ENCODE results near the gene SIRPA.

SIRPA gene

DNA sequence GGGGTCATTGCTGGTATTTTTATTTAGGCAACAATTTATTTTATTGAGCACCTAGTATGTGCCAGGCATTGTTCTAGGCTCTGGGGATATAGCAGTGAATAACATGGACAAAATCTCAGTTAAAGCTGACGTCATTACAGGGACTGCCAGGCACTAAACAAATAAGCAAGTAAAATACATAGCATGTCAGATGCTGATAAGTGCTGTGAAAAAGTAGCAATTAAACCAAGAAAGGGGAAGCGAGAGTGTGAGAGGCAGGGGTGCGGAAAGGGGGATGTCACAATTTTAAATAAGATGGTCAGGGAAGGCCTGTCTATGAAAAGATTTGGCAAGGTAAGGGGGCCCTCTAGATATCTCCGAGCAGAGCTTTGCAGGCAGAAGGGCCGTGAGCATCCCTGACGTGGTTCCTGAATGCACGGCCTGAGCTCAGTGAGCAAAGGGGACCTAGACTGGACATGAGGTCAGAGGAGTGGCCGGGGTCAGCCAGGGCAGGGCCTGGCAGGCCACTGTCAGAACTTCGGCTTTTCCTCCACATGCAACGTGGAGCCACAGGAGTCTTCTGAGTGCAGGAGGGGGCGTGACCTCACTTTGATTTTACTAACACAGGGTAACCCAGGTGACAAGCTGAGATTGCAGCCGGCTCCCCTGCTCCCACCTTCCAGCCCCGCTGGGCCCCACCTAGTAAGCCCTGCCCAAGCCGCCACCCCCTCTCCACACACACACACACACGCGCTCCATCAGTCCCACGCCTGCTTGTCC lies 24.2 kb upstream of the SIRPA start:
- DNase-seq (ENCODE audit: low read depth), result no peak

DNA sequence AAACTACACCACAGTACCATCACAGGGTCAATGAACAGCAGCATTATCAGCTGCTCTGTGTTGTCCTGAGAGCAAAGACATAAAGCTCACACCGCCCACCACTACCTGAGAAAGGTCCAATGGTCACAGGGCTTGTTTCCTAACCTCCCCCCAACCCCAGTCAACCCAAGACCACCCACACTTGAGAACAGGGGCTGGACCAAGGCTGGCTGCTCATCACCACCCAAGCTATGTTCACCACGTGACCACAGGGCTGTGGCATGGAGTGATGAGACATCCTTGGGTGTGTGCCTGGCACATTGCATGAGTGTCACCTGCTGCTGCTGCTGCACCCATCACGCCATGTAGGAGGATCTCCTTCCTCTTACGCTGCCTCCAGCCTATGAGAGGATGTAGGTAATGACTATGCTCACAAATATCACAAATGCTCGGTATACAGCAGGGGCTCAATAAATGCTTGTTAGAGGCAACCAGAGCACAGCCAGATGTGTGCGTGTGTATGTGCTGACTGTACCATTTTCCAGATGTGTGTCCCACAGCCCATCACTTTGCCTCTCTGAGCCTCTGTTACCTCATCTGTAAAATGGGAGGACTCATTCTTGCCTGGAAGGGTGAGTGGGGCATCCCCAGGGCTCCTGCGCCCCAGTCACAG lies 23.3 kb upstream of the SIRPA start:
- DNase-seq (ENCODE audit: low read depth), result no peak

DNA sequence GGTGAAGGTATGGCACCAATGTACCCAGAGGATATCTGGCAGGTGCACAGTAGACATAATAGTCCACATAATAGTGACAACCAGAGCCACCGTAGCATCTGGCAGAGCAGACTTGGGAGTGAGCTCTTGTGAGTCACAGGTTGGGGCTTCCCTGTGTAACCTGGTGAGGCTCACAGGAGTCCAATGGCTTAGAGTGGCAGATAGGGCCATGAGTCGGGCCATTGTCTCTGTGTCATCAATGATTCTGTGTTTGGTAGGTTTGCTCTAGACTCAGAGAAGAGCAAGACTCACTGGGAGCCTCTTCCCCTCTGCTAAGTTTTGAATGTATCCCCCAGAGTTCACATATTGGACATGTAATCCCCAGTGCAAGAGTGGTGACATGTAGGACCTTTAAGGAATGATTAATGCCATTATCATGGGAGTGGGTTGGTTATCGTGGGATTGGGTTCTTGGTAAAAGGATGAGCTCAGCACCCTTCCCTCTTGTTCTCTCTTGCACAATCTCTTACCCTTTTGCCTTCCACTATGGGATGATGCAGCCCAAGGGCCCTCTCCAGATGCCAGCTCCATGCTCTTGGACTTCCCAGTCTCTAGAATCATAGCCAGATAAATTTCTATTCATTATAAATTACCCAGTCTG lies 22.6 kb upstream of the SIRPA start:
- no peak for DNase-seq (ENCODE audit: low read depth)

DNA sequence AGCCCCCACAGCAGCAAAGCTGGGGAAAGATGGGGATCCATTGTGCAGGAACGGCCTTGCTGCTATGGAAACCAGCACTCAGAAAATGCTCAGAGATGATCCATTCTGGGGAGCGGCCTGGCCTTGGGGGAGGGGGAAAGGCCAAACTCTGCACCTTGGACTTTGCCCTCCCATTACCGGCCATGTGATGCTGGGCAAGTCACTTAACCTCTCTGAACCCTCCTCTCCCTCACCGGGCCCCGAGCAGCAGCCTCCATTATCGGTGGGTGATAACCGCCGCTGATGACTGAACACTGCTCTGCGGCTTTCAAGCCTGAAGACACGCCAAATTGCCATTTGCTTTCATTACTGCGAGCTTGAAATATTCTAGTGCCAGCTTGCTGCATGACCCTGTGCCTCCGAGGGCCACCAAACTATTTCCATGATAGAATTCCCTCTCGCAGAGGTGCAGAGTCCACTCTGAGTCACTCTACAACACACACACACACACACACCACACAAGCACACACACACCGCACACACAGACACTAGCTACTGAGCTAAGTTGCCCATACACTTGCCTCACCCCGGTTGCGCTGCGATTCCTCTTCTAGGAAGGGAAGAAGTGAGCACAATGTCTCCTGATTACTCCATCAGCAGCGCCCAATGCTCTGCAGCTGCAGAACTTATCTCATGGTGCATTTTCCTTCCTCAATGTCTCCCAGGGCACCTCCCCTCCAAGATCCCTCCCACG lies 20.6 kb upstream of the SIRPA start:
- no peak for DNase-seq (ENCODE audit: low read depth)

DNA sequence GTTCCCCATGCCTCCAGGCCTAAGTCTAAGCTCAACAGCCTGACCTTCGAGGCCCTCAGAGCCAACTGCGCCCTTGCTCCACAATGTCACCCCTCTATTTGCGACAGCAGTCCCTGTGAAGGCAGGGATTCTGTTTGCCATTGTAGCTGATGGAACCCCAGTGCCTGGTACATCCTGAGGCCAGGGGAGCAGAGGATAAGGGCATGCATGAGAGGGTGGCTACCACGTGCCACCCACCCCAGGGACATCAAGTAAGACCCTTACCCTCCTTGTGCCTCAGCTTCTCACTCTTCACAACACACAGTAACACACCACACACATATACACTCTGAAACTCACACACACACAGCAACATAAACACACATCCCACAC lies 20.0 kb upstream of the SIRPA start:
- DNase-seq (ENCODE audit: low read depth), result no peak

DNA sequence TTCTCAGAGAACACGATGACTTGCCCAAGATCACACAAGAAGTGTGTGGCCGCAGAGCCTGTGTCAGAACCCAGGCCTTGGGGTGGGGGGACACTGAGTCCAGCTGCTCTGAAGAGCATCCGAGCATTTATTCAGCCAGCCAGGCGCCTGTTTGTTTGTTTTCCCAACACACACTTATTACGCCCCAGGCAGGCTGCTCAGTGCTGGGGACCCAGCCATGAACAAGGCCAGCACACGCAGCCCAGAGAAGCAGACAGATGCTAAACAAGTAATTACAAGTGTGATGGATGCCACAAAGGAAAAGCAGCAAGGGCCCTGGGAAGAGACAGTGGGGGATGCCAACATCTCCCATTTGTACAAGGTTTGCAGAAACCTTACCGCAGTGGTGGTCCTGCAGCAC lies 19.4 kb upstream of the SIRPA start:
- DNase-seq (ENCODE audit: low read depth), result no peak

DNA sequence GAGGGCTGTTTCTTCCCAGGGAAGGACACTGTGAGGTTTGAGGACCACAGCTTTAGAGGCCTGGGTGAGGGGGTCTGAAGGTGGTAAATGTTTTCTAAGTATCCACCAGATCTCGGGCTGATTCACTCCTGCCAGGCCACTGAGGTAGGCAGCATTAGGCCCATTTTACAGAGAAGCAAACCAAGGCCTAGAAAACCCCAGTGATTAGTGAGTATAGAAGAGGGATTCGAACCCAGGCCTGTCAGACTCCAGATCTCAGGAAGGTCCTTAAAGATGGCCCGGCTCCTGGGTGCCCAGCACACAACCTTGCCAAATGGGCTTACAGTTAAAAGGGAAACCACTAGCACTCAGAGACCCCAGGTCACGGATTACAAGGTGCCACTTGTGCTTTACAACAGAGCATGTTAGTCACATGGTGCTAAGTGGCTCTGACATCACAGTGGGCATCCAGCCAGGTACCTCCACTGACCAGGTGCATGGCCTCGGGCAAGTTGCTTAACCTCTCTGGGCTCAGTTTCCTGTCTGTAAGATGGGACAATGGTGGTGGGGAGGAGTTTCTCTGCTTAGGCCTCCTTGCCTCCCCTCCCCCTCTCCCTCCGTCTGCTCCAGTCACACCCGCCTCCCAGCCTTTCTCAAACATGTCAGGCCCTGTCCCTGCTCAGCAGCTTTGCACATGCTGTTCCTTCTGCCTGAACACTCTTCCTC lies 18.8 kb upstream of the SIRPA start:
- no peak for DNase-seq (ENCODE audit: low read depth)

DNA sequence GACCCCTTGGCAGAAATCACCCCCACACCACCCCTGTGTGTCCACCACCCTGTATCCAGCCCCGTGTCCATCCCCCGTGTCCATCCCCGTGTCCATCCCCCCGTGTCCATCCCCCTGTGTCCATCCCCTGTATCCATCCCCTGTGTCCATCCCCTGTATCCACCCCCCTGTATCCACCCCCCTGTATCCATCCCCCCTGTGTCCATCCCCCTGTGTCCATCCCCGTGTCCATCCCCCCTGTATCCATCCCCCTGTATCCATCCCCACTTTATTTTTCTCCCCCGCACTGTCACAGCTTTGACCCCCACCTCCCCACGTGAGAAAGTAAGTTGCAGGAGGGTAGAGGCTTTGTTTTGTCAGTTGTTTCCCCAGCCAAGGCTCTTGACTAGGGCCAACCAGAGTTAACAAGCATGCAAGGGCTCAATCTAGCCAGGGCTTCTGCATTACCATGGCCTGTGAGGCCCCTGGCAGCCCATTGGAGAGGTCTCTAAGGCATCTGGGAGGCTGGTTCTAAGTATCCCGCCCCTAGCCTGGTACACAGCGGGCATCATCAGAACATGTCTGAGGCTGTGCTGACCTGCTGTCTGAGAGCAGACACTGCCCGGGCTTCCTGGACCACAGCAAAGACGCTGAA lies 18.1 kb upstream of the SIRPA start:
- DNase-seq (ENCODE audit: low read depth), result no peak

DNA sequence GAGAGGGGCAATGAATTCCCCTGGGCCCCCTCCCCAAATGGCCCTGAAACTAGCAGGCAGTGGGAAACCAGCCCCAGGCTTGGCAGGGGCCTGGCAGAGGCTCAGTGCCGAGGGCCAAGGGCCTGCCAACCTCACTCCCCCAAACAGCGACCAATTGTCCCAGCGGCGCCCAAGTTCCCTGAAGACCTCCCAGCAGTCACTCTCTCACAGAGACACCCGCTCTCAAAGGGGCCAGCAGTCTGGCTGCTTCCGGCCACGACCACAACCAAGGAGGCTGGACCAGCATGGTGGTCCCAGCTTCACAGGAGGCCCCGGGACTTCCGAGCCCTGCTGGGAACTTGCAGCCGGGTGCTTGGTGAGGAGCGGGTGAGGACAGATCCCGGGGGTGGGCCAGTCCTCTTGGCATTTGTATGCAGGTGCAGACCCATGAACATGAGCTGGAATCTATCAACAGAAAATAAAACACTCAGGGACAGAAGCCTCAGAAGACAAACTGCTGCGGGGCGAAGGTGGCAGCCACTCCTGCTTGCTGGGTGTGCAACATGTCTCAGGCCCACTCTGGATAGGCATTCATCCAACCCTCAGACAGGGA lies 17.5 kb upstream of the SIRPA start:
- no peak for DNase-seq (ENCODE audit: low read depth)

DNA sequence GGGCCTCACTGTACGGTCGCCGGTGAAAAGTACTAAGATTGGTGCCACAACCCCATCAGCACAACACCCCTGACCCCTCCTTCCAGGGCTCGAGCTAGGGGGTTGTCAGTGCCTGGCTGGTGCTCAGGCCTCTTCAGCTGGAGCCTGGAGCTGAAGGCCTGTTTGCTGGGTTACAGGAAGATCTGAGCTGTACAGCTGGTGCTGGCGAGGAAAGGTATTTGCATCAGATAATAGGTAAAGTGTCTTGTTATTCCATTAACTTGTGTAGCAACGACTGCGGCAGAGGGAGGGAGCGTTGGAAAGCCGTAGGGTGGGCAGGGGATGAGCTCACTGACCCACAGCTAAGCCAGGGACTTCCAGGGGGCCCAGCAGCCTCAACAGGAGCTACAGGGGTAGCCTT lies 15.8 kb upstream of the SIRPA start:
- DNase-seq (ENCODE audit: low read depth), result no peak

DNA sequence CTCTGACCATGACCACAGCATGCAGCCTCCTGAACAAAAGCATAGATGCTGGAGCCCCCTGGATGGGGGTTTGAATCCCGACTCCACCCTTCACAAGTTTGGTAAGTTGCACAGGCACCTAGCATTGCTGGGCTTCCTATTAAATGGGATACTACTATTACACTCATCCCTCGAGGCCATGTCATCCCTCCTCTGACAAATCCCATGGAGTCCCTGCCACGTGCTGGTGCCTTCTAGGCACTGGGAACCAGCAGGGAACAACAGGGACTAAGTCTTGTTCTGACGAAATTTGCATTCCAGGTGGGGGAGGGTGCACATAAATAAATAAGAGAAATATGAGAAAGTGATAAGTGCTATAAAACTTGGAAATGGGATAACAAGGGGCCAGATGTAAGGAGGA lies 15.3 kb upstream of the SIRPA start:
- no peak for DNase-seq (ENCODE audit: low read depth)

DNA sequence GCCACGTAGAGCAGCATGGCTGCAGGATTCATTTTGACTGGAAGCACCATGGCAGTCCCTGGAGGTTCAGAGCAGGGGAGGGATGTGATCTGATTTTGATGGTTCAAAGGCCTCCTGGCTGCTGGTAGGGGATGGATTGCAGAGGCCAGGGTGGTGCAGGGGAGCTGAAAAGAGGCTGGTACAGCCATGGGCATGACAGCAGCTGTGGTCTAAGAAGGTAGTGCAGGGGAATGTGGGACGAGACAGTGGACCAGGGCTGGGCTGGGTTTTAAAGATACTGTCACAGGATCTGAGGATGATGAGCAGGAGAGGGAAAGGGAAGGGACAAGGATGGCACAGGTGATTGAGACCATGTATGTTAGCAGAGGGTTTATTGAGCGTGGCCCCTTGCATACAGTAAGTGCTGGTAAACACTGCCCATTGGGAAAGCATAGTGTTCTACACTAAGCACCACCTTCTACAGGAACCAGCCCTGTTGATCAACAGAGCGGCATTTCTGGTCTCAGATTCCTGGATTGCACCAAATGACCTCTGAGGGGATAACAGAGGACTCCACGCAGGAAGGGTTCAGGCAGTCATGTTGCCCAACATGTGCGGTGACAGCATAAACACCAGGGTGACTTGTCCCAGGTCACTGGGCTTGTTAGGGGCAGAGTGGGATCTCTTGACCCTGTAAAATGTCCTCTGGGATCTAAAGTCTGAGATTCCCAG lies 14.5 kb upstream of the SIRPA start:
- DNase-seq (ENCODE audit: low read depth), result no peak

DNA sequence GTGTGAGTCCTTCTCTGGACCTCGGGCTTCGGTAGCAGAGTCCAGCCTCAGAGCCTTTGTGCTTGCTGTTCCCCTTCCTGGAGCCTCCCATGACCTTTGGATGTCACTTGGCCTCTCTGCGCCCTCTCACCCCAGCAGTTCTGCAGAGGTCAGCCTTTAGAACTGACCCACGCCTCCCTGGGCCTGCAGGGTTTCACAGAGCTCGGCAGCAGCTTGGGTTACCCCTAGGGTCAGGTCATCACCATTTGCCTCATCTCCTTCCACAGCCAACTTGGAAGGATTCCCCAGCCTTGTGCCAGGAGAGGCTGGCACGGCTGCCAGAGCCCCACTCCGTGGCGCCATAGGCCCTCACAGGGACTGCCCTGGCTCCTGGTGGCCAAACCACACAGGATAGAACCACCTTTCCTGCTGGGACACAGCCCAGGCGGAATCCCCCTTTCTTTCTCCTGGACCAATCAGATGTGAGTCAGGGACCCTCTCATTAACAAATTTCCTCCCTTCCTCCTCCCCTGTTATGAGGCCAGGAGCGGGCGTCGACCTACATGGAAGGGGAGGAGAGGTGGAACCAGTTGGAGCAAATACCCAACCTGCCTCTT lies 13.9 kb upstream of the SIRPA start:
- no peak for DNase-seq (ENCODE audit: low read depth)

DNA sequence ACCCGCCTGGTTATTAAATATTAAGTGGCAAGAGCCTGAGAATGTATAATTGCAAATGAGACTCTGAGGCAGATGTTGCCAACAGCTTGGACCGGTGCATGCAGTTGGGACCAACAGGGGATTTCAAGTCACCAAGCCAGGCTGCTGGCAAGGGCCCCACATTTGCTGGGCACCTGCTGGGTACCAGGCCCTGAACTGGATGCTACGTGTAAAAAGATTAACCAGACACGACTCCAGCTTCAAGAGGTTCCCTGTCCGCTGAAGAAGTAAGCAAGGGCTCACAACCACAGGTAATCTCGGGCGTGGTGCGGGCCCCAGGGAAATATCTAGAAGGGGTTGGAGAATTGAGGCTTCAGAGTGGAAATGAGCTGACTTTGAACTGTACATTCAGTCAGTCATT lies 13.2 kb upstream of the SIRPA start:
- no peak for DNase-seq (ENCODE audit: low read depth)

DNA sequence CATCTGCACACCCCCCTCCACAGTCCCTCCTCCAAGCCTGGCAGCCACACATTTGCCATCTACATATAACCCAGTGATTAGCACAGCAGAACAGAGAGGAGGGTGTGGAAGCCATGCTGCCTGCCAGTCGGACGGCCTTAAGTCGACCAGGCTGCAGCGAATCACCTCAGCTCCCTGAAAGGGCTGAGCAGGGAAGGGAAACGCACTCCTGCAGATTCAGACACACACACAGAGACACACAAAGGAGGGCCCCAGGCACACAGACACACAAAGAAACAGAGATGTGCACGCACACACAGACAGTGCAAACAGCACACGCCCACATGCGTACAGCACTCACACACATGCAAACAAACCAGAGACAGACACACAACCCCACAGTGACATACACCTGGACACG lies 11.2 kb upstream of the SIRPA start:
- no peak for DNase-seq (ENCODE audit: low read depth)

DNA sequence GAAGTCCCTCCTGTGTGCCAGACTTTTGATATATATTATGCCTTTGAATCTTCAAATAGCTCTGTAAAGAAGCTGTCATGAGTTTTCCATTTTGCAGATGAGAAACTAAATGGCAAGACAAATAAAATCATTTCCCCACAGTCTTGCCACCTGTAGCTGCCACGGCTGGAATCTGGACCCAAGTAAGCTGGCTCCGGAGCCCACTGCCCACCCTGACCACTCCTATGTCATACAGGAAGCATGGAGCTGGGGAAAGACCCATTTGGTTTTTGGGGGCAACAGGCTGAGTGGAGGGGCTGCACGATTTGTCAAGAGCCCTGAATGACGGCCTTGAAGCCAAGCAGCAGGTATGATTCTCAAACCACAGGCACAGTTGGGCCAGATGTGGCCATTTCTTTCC lies 10.0 kb upstream of the SIRPA start:
- DNase-seq (ENCODE audit: low read depth), result no peak

DNA sequence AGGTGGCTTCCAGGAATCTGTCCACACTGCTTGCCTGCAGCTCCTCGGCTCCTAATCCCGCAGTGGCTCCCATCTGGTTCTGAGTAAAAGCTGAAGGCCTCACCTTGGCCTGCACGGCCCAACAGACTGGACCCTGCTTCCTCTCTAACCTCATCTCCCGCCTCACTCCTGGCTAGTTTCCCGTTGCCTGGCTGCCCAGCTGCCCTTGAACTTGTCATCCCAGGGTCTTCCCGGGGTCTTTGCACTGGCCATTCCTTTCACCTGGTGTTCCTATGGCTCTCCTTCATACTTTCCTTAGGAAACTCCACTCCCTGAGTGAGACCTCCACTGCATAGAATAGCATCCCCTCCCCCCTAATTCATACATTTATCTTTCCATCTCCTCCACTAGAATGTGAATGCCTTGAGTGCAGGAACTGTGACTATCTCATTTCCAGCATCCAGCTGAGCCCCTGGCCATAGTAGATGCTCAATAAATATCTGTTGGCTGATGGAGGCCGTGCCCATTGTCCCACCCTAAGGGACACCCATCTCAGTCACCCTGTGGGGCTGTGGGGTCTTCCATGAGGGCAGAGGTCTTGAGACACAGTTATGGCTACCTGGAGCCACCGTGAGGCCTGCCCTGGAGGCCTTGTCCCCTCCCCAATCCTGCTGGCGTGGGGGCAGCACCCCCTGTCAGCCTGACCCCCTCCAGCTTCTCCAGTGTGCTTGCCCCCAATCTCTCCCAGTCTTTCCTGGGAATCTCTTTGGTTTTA lies 9.1 kb upstream of the SIRPA start:
- DNase-seq (ENCODE audit: low read depth), result no peak

DNA sequence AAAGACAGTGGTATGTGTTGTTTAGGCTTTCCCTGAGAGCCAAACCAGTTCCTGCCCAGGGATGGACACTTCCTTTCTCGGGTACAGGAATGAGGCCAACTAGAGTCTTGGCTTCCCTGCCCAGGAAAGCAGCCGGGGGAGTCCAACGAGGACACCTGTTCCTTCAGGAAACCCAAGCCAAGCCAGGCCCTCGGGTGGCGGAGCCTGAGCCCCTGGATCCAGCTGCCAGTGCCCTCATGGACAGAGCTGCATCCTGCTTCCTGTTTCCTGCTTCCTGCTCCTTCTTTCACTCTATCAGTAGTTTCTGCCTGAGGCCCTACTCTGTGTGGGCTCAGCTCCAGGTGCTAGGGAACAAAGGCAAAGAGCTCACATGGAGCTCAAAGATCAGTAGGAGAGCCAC lies 7.9 kb upstream of the SIRPA start:
- no peak for DNase-seq (ENCODE audit: low read depth)

DNA sequence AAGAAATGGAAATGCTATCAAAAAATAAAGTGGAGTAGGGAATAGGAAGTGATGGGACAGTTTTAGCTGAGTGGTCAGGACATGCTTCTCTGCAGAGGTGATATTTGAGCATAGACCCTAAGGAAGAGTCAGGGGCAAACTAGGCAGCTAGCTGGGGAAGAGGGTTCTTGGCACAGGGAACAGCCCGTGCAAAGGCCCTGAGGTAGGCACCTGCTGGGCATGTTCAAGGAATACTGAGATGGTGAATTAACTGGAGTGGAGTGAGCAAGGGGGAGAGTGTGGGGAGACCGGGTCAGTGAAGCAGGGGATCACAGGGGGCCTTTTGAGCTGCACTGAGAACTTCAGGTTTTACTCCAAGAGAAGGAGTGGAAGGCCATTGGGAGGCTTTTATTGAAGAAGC lies 7.5 kb upstream of the SIRPA start:
- no peak for DNase-seq (ENCODE audit: low read depth)
